Upper lobe of left lung (tissue), 4 donors: ENCODE measurements around the gene TBKBP1.

Source experiments
- EP300 ChIP-seq, 4 donors: sonication (generic); formaldehyde crosslinking; IDR thresholded peaks; one replicate each; pipeline ENCODE4 v1.5.1; 2017; ENCODE audit warnings: antibody characterized with exemption in 4 of 4, control low read depth in 2 of 4
- POLR2A ChIP-seq, 4 donors: fragments of 450-650 bp; IDR thresholded peaks; one replicate each; pipeline ENCODE4 v1.5.1; 2016 to 2017; ENCODE audit warnings: antibody characterized with exemption in 4 of 4, mild to moderate bottlenecking in 2 of 4
- POLR2AphosphoS5 ChIP-seq, 2 donors: sonication (generic); formaldehyde crosslinking; IDR thresholded peaks; one replicate each; pipeline ENCODE4 v1.5.1; 2017; ENCODE audit warnings: antibody characterized with exemption in 2 of 2
- TF ChIP-seq, protein P1 (sequence below), 6 experiments: fragments of 450-650 bp in 4 of 6; fragments of 200-600 bp in 2 of 6; sonication (generic) in 2 of 6; IDR thresholded peaks; one replicate each; pipeline ENCODE4 v1.5.1; 2016 to 2019; ENCODE audit warnings: antibody characterized with exemption in 6 of 6

DNA sequence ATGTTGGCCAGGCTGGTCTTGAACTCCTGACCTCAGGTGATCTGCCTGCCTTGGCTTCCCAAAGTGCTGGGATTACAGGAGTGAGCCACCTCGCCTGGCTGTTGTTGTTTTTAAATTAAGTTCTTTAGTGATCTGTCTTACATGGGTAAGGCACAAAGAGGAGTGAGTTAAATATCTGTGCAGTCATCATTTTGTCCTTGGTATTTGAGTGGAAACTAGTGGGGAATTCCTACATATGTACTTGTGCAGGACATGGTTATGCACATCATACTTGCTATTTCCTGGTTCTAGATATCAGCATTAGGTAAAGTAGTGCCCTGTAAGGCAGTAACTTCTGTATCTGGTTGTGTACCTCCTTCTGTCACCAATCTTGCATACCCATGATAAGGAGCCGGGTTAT, 40.5 kb upstream of the TBKBP1 start:
- no peak for TF ChIP-seq POLR2A (IDR thresholded peaks at IDR 0.05)
- TF ChIP-seq, protein P1, sequence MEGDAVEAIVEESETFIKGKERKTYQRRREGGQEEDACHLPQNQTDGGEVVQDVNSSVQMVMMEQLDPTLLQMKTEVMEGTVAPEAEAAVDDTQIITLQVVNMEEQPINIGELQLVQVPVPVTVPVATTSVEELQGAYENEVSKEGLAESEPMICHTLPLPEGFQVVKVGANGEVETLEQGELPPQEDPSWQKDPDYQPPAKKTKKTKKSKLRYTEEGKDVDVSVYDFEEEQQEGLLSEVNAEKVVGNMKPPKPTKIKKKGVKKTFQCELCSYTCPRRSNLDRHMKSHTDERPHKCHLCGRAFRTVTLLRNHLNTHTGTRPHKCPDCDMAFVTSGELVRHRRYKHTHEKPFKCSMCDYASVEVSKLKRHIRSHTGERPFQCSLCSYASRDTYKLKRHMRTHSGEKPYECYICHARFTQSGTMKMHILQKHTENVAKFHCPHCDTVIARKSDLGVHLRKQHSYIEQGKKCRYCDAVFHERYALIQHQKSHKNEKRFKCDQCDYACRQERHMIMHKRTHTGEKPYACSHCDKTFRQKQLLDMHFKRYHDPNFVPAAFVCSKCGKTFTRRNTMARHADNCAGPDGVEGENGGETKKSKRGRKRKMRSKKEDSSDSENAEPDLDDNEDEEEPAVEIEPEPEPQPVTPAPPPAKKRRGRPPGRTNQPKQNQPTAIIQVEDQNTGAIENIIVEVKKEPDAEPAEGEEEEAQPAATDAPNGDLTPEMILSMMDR (IDR thresholded peaks at IDR 0.05), result no peak
- no peak for TF ChIP-seq EP300 (IDR thresholded peaks at IDR 0.05)
- TF ChIP-seq POLR2AphosphoS5 (IDR thresholded peaks at IDR 0.05), result no peak
